HG03469 (cell line): ENCODE measurements around the gene ST8SIA2.

Experiments
- ATAC-seq: cut with Tn5 transposase; IDR thresholded peaks from one replicate; pipeline ENCODE4 v1.9.1; 2021; ENCODE audit warnings: mild to moderate bottlenecking, moderate library complexity, moderate number of reproducible peaks; ENCODE audit not compliant: unreplicated experiment

ST8SIA2 gene

DNA sequence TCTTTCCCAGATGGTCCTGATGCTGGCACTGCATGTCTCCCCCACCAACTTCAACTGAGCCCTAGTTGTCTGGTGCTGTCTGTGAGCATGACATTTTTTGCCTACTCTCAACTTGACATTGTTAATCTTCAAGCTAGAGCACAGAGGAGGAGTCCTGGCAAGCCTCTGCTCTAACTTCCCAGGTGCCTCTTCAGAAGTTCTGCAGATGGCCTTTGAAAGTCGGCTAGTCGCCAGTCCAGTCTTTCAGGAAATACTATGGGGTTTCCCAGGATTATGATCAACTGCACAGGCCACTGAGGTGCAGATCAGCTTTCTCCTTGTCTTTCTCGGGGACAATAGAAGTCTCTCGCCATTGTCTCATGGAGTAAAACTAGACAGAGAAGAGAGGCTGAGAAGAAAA lies 86.7 kb downstream of the ST8SIA2 start:
- no peak for ATAC-seq

GRCh38 chr15:92485441-92485840 lies 91.8 kb downstream of the ST8SIA2 start:
- ATAC-seq, result no peak

GRCh38 chr15:92492551-92493115 lies 99.0 kb downstream of the ST8SIA2 start:
- no peak for ATAC-seq

DNA sequence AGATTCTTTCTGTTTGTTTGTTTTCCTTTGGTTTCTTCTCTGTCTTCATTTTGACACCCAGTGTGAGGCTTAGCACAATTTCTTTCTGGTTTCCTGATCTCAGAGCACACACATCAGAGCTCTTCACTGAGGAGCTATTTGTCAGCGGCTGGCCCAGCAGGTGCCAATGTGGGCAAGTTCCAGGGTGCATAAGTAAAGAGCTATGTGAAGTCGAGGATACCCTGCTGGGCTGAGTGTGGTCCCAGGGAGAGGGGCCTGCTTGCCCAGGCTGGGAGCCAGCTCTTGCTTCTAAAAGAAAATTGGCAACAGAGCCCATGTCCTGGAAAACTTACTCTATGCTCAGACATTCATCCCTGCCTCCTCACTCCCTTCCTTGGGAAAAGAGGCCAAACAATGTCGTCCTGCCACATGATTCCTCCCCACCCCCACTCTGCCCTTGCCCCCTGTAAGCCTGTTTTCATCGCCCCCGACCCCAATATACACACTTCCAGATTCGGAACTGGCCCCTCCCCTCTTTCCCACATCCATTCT lies 101.2 kb downstream of the ST8SIA2 start:
- no peak for ATAC-seq

DNA sequence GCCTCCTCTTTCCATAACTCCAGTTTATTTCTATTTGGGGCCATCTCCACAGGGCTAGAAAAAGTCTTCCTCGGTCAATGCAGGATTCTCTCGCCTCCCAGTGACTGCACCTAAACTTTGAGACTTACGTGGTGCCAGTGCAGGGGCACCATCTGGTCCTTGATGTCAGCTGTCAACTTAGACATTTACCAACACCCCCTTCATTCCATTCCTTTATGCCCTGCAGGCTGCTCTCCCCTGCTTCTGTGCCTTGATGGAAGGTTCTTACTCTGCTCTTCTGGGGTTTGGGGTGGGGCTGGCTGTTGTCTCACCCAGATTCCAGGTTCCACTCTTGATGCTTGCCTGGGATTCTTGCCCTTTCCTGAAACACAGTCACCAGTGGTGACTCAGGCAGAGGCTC lies 101.8 kb downstream of the ST8SIA2 start:
- no peak for ATAC-seq

DNA sequence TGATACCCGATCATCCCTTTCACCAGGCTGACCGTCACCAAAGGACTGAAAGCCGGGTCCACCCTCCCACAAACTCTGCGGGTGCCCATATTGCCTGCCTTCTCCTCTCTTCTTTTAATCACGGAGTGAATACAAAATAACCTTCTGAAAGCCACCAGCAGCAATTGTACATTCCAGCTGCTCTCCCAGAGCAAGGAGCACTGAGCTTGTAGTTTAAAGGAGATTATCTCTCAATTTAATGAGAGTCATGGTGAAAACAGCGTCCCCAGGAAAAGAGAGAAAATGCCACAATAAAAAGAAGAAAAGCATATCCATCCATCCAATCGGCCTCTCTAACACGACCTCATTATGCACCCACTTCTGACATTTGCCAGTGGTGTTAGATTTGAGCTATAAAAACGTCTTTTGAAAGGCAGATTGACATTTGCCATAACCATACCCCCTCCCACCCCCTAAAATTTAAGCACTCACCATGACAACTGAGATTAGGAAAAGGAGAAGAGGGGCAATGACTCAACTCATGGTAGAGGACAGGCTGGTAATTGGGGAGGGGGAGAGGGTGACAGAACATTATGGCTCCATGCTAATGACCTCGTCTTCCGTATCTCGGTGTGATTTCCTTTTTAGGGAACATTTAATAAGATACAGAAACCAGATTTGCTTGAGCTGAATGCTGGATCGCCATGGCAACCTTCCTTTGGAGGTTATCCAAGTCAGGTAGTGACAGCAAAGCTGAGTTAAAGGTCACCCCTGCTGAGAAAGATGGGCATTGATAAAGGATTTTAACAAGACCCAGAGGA lies 106.2 kb downstream of the ST8SIA2 start:
- ATAC-seq, result no peak

GRCh38 chr15:92502336-92502735 lies 108.7 kb downstream of the ST8SIA2 start:
- no peak for ATAC-seq

- no peak for ATAC-seq
These were observed 109.5 kb downstream of the ST8SIA2 start for GRCh38 chr15:92502930-92503857.

DNA sequence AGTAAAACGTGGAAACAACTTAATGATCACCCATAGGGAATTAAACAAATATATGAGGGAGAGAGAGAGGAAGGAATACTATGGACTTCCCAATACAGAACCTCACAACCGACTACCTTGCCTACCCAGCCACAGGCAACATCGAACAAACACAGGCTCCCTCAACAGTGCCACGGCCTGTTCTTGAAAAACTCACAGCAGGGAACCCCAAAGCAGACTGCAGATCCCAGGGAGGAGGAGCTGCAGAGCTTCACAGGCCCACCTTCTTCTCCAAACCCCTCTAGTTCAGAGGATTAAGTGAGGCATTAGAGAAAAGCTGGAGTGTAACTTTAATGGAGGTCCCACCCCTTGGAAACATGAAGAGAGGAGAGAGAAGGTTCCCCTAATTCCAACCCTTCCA lies 110.2 kb downstream of the ST8SIA2 start:
- ATAC-seq, result no peak

- no peak for ATAC-seq
These were observed 111.9 kb downstream of the ST8SIA2 start for GRCh38 chr15:92505611-92506010.

DNA sequence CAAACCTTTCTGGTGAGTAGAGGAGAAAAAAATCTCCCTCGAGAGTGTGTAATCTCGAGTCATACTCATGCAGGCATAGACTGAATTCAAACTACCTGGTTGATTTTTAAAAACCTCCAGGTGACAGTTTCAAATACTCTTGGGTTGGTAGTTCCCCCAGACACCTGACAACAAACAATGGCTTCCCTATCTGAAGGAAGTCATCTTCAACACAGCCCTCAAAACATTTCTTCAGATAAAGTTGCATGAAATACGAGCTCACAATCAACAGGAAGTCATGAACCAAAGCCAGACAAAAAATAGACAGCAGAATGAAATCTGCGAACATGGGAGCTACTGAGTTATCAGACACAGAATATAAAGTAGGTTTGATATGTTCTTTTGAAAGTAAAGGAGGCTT lies 112.8 kb downstream of the ST8SIA2 start:
- no peak for ATAC-seq

- no peak for ATAC-seq
These were observed 116.6 kb downstream of the ST8SIA2 start for GRCh38 chr15:92510163-92510882.
